ENCODE measurements around the gene RPL11. TPM values are rescaled to one million over a fixed set of nuclear protein-coding genes. Genes with fewer than 3 reads are reported as not detected.

RPL11 gene
- total RNA-seq, 1 experiment from 2014 or later, result 1,441 TPM

- Histone ChIP-seq H3F3A (ENCODE audit: low read length, unreplicated experiment) (no peaks in the 10 kb centered on the region), H3K36me3 (ENCODE audit: low read depth, low read length) (no peaks in the 10 kb centered on the region), H3K4me2 (ENCODE audit: low read length) (no peak overlapping the region), H4K20me1 (ENCODE audit: low read length) (no peaks in the 10 kb centered on the region), H3K9me2 (replicated peaks; ENCODE audit: low read length) (no peaks in the 10 kb centered on the region), H3K4me3 (ENCODE audit: low read length) (no peak overlapping the region), H3K79me2 (ENCODE audit: low read length) (no peaks in the 10 kb centered on the region), H3K27me3 (ENCODE audit: low read length) (no peaks in the 10 kb centered on the region), H3K27ac (ENCODE audit: low read length) (no peak overlapping the region), H3K9me3 (ENCODE audit: low read length) (no peaks in the 10 kb centered on the region), H2AFZ (ENCODE audit: low read length) (no peak overlapping the region), H3K4me1 (ENCODE audit: insufficient read depth, low read length) (peaks cover 7% of the 10 kb centered on the region; the same call in 1 of the 2 replicates), H3K9ac (ENCODE audit: low read length) (no peak overlapping the region)
- DNase-seq (no peak), ATAC-seq (no peak)
- no TSS peak for BruUV-seq (replicated peaks)
- ChIA-PET POLR2A (ENCODE audit: unreplicated experiment) (no interaction called here), CTCF (no interaction called here)
- intact Hi-C loops (cut with micrococcal nuclease), result no loop called here
- TF ChIP-seq CTCF (conservative IDR thresholded peaks at IDR 0.05; ENCODE audit: low read depth, low read length) (no peak), EZH2phosphoT487 (IDR thresholded peaks at IDR 0.05; ENCODE audit: borderline replicate concordance, low read length) (no peak), EZH2 (IDR thresholded peaks at IDR 0.05; ENCODE audit: low read length, unreplicated experiment) (no peak)
Observed at GRCh38 chr1:23736437-23737134, 45.0 kb downstream of the RPL11 start.

- ATAC-seq, result no peak
Observed at GRCh38 chr1:23741609-23742008, 50.0 kb downstream of the RPL11 start.

More at GRCh38 chr1:23741609-23742008, 50.0 kb downstream of the RPL11 start:
- CTCF ChIA-PET, result no interaction called here
- no peak for DNase-seq
- peaks cover 33% of the 10 kb centered on the region for H3K79me2 ChIP-seq (ENCODE audit: low read length)
- H3K36me3 ChIP-seq (ENCODE audit: low read depth, low read length), result no peaks in the 10 kb centered on the region
- no peaks in the 10 kb centered on the region for H3K9me3 ChIP-seq (ENCODE audit: low read length)
- no peaks in the 10 kb centered on the region for H3K9me2 ChIP-seq (replicated peaks; ENCODE audit: low read length)
- no peak overlapping the region for H3K27ac ChIP-seq (ENCODE audit: low read length)
- H3K4me2 ChIP-seq (ENCODE audit: low read length), result no peak overlapping the region
- H3K4me3 ChIP-seq (ENCODE audit: low read length), result no peak overlapping the region
- H2AFZ ChIP-seq (ENCODE audit: low read length), result no peak overlapping the region
- H3K27me3 ChIP-seq (ENCODE audit: low read length), result no peaks in the 10 kb centered on the region
- H3K9ac ChIP-seq (ENCODE audit: low read length), result no peak overlapping the region
- TF ChIP-seq EZH2phosphoT487 (IDR thresholded peaks at IDR 0.05; ENCODE audit: borderline replicate concordance, low read length) (no peak), EZH2 (IDR thresholded peaks at IDR 0.05; ENCODE audit: low read length, unreplicated experiment) (no peak), CTCF (conservative IDR thresholded peaks at IDR 0.05; ENCODE audit: low read depth, low read length) (no peak)
- no TSS peak for BruUV-seq (replicated peaks)
- POLR2A ChIA-PET (ENCODE audit: unreplicated experiment), result no interaction called here
- peaks cover 16% of the 10 kb centered on the region for H4K20me1 ChIP-seq (ENCODE audit: low read length)
- H3F3A ChIP-seq (ENCODE audit: low read length, unreplicated experiment), result no peaks in the 10 kb centered on the region
- intact Hi-C loops (cut with micrococcal nuclease), result no loop called here
- peaks cover 18% of the 10 kb centered on the region for H3K4me1 ChIP-seq (ENCODE audit: insufficient read depth, low read length)

All from PC-3 (cell line).